HepG2 (cell line): ENCODE data around the gene ZFHX3. TPM values are rescaled to one million over a fixed set of nuclear protein-coding genes. Genes with fewer than 3 reads are reported as not detected.
A peak's percentile ranks its signal among the peaks of the same experiment; 100 is the strongest.

ENCODE experiments used
- ATAC-seq: fragments of 200-7000 bp; cut with Tn5 transposase; 3 replicates; pipeline ENCODE4 v1.9.1; 2020; ENCODE audit warnings: mild to moderate bottlenecking, moderate library complexity
- BruUV-seq: library from RNA; stranded (reverse); fragments of 400-500 nt; replicated peaks from 2 replicates; lab custom pipeline; 2021; lab: Mats Ljungman, UMichigan
- CTCF ChIA-PET: fragments of 300-600 bp; formaldehyde crosslinking; extraction: SDS; loops from one replicate; lab custom pipeline; 2021; ENCODE audit warnings: low total read pairs, inconsistent platforms, low intra/inter-chr PET ratio; lab: Yijun Ruan, JAX
- POLR2A ChIA-PET: fragments of 350-600 bp; sonication (Branson Sonifier 250); formaldehyde crosslinking; loops from one replicate; lab custom pipeline; 2020; ENCODE audit warnings: antibody characterized with exemption, inconsistent platforms; lab: Yijun Ruan, JAX
- DNase-seq: peaks from one replicate; pipeline ENCODE4 v3.0.0-alpha.2; 2015; ENCODE audit warnings: low spot score
- FAIRE-seq: peaks from 3 replicates; lab custom pipeline; 2011; peaks lifted over from hg19 to GRCh38; lab: Jason Lieb, UNC
- H2AFZ ChIP-seq: one replicate; pipeline ENCODE4 v1.6.1; 2011; ENCODE audit warnings: low read length, inconsistent platforms
- H3K27ac ChIP-seq: fragments of 300-600 bp; 3 replicates; pipeline ENCODE4 v1.8.0; 2011; ENCODE audit warnings: mixed run types, mild to moderate bottlenecking, mixed read lengths, low read length, inconsistent platforms; ENCODE audit not compliant: insufficient read depth; ENCODE audit errors: extremely low read length
- H3K27me3 ChIP-seq, 2 experiments: fragments of 200-600 bp in 1 of 2; 2 replicates in 1 of 2; 3 replicates in 1 of 2; pipeline versions ENCODE4 v1.6.0 to v1.8.0; 2011; ENCODE audit warnings: low read length in 2 of 2, mild to moderate bottlenecking in 2 of 2, moderate library complexity in 2 of 2, inconsistent platforms in 1 of 2; ENCODE audit not compliant: insufficient read depth in 2 of 2, control insufficient read depth in 1 of 2
- H3K36me3 ChIP-seq, 2 experiments: fragments of 200-600 bp in 1 of 2; replicated peaks in 1 of 2; 2 replicates in 1 of 2; 3 replicates in 1 of 2; pipeline versions ENCODE4 v1.5.1 to v1.8.0; 2011; ENCODE audit warnings: low read length in 2 of 2, inconsistent platforms in 1 of 2; ENCODE audit not compliant: insufficient read depth in 2 of 2, control insufficient read depth in 1 of 2
- H3K4me1 ChIP-seq: 2 replicates; pipeline ENCODE4 v1.5.1; 2012; ENCODE audit warnings: low read length, inconsistent platforms; ENCODE audit not compliant: insufficient read depth
- H3K4me2 ChIP-seq: 2 replicates; pipeline ENCODE4 v1.6.0; 2011; ENCODE audit warnings: low read depth, low read length, inconsistent platforms
- H3K4me3 ChIP-seq, 3 experiments: fragments of 200-600 bp in 1 of 3; sonication (generic), shearing (Covaris generic) in 1 of 3; replicated peaks in 1 of 3; 2 replicates each; pipeline ENCODE4 v1.5.1; 2011 to 2016; ENCODE audit warnings: low read length in 3 of 3, inconsistent platforms in 2 of 3, low read depth in 2 of 3, mild to moderate bottlenecking in 2 of 3, control low read depth in 1 of 3, mixed read lengths in 1 of 3; ENCODE audit not compliant: insufficient read depth in 1 of 3
- H3K79me2 ChIP-seq: one replicate; pipeline ENCODE4 v1.6.1; 2011; ENCODE audit warnings: low read length, inconsistent platforms; ENCODE audit not compliant: insufficient read depth
- H3K9ac ChIP-seq: 2 replicates; pipeline ENCODE4 v1.6.0; 2011; ENCODE audit warnings: mild to moderate bottlenecking, low read depth, low read length, inconsistent platforms; ENCODE audit not compliant: insufficient read depth
- H3K9me3 ChIP-seq: 2 replicates; pipeline ENCODE4 v1.5.1; 2012; ENCODE audit warnings: mild to moderate bottlenecking, low read length
- H4K20me1 ChIP-seq: 2 replicates; pipeline ENCODE4 v1.6.0; 2011; ENCODE audit warnings: inconsistent platforms, mild to moderate bottlenecking, low read length, moderate library complexity; ENCODE audit not compliant: insufficient read depth
- AGO2 ChIP-seq: fragments of 200-400 bp; formaldehyde crosslinking; optimal IDR thresholded peaks from 2 replicates; pipeline ENCODE3; 2017; ENCODE audit warnings: mild to moderate bottlenecking, low read depth, low read length, moderate library complexity
- CBX5 ChIP-seq: sonication (generic); formaldehyde crosslinking; IDR thresholded peaks from 2 replicates; pipeline ENCODE4 v1.4.0; 2020; ENCODE audit warnings: missing genetic modification reagents, borderline replicate concordance
- CCDC6 ChIP-seq: sonication (generic); formaldehyde crosslinking; IDR thresholded peaks from 2 replicates; pipeline ENCODE4 v1.8.1; 2022; ENCODE audit warnings: mild to moderate bottlenecking, missing genetic modification reagents, moderate library complexity
- NAIF1 ChIP-seq: sonication (generic); formaldehyde crosslinking; IDR thresholded peaks from 2 replicates; pipeline ENCODE4 v1.5.0; 2020; ENCODE audit warnings: mild to moderate bottlenecking, missing genetic modification reagents, borderline replicate concordance
- RAD21 ChIP-seq: fragments of 450-650 bp; formaldehyde crosslinking; IDR thresholded peaks from 2 replicates; pipeline ENCODE4 v1.5.0; 2020; ENCODE audit warnings: mild to moderate bottlenecking
- RBM22 ChIP-seq: fragments of 200-400 bp; formaldehyde crosslinking; optimal IDR thresholded peaks from 2 replicates; pipeline ENCODE3; 2017; ENCODE audit warnings: mild to moderate bottlenecking, low read length, moderate library complexity
- SALL1 ChIP-seq: sonication (generic); formaldehyde crosslinking; IDR thresholded peaks from 2 replicates; pipeline ENCODE4 v1.8.0; 2022; ENCODE audit warnings: mild to moderate bottlenecking, missing genetic modification reagents
- SMAD3 ChIP-seq: sonication (generic); formaldehyde crosslinking; IDR thresholded peaks from 2 replicates; pipeline ENCODE4 v1.4.0; 2020; ENCODE audit warnings: missing genetic modification reagents
- THAP11 ChIP-seq: IDR thresholded peaks from 2 replicates; pipeline ENCODE4 v1.6.1; 2016; ENCODE audit warnings: missing biosample characterization, missing genetic modification reagents
- ZNF354B ChIP-seq: sonication (generic); formaldehyde crosslinking; IDR thresholded peaks from 2 replicates; pipeline ENCODE4 v1.8.0; 2022; ENCODE audit warnings: mild to moderate bottlenecking, missing genetic modification reagents
- ZNF468 ChIP-seq: sonication (generic); formaldehyde crosslinking; IDR thresholded peaks from 2 replicates; pipeline ENCODE4 v1.8.0; 2022; ENCODE audit warnings: mild to moderate bottlenecking, moderate library complexity, missing genetic modification reagents
- ZNF484 ChIP-seq: sonication (generic); formaldehyde crosslinking; IDR thresholded peaks from 2 replicates; pipeline ENCODE4 v1.5.1; 2020; ENCODE audit warnings: mild to moderate bottlenecking, low read depth, missing genetic modification reagents, borderline replicate concordance
- WGBS: methylation state at CpG from one replicate; pipeline ENCODE4 v1.1.6; 2017; ENCODE audit warnings: low lambda C conversion rate; 5-methylcytosine and 5-hydroxymethylcytosine counted together
- in situ Hi-C: cut with HindIII; loops from 2 replicates; pipeline ENCODE4 v1.10.0; 2017; ENCODE audit warnings: low pct_unique_long_range_greater_than_20kb; ENCODE audit not compliant: extremely low pct_ligation_motif_present
- intact Hi-C: fragments of 100-400 bp; cut with micrococcal nuclease; formaldehyde crosslinking; loops from one replicate; pipeline ENCODE4 v1.10.0; 2022; ENCODE audit not compliant: unreplicated experiment
- polyA plus RNA-seq, 8 experiments: library from polyadenylated mRNA; depleted of rRNA in 3 of 8; stranded (reverse) in 7 of 8; unstranded in 1 of 8; fragments of >200 nt; fragmentation: Illumina TruSeq in 4 of 8; extraction: Trizol in 4 of 8; gene quantifications; 2 replicates each; pipeline versions ENCODE4 v1.2.1 to v1.2.3, GENCODE V29; 2011 to 2016; ENCODE audit warnings: low read depth in 4 of 8, missing spikeins in 1 of 8, mixed read lengths in 1 of 8; ENCODE audit not compliant: insufficient read depth in 1 of 8
- total RNA-seq, 5 experiments: library from RNA; depleted of rRNA; stranded (reverse); fragments of >200 nt; fragmentation: Illumina TruSeq; extraction: Trizol; gene quantifications; 2 replicates each; pipeline ENCODE4 v1.2.3, GENCODE V29; 2016; ENCODE audit warnings: low read depth in 1 of 5

The ZFHX3 gene
- total and polyA plus RNA-seq, 2 of the 13 experiments (the other 11 are each of a cell fraction or from before 2014, with no cell fraction given) = 5.0 to 6.0 TPM

DNA sequence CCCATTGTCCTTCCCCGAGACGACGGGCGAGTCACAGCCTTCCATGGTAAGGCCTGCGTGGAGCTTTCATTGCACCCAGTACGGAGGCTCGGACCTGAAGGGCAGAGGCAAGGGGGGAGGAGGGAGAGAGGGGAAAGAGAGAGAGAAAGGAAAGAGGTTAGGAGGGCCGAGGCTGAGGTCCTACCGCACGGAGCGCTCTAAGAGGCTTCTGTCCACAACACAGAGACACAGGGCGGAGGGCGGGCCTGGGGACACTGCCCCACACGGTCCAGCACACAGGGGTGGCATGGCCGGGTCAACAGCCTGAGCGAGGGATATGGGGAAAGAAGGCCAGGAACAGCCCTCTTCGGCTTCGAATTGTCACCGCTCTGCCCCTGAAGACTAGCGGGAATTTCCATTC lies 87.8 kb downstream of the ZFHX3 start:
- H3K4me3 ChIP-seq = no peak overlapping the region
- POLR2A ChIA-PET = no interaction called here
- no peaks in the 10 kb centered on the region for H3K27me3 ChIP-seq
- no peaks in the 10 kb centered on the region for H3K4me1 ChIP-seq
- CTCF ChIA-PET = no interaction called here
- peaks cover 29% of the 10 kb centered on the region for H3K79me2 ChIP-seq
- BruUV-seq = no TSS peak
- no peak for FAIRE-seq
- no peak overlapping the region for H3K27ac ChIP-seq
- peaks cover 10% of the 10 kb centered on the region; the same call in 1 of the 2 replicates for H4K20me1 ChIP-seq
- H3K9me3 ChIP-seq = no peaks in the 10 kb centered on the region
- intact Hi-C loops (loop anchor here (10.0 kb wide), 1 partner anchor 235 kb away; no protein-coding TSS in a partner anchor), in situ Hi-C loops (no loop called here)
- H3K9ac ChIP-seq = no peak overlapping the region
- no peak for DNase-seq
- H3K4me2 ChIP-seq = no peak overlapping the region
- WGBS = 96% methylated on average over 18 of the region's 20 CpGs
- TF ChIP-seq ZNF468 (CRISPR knock-in tag) (no peak), SMAD3 (no peak), RAD21 (no peak), NAIF1 (no peak)
- ATAC-seq = peak; percentile 27
- H2AFZ ChIP-seq = no peak overlapping the region
- peaks cover 23 to 44% of the 10 kb centered on the region in 2 experiments for H3K36me3 ChIP-seq

DNA sequence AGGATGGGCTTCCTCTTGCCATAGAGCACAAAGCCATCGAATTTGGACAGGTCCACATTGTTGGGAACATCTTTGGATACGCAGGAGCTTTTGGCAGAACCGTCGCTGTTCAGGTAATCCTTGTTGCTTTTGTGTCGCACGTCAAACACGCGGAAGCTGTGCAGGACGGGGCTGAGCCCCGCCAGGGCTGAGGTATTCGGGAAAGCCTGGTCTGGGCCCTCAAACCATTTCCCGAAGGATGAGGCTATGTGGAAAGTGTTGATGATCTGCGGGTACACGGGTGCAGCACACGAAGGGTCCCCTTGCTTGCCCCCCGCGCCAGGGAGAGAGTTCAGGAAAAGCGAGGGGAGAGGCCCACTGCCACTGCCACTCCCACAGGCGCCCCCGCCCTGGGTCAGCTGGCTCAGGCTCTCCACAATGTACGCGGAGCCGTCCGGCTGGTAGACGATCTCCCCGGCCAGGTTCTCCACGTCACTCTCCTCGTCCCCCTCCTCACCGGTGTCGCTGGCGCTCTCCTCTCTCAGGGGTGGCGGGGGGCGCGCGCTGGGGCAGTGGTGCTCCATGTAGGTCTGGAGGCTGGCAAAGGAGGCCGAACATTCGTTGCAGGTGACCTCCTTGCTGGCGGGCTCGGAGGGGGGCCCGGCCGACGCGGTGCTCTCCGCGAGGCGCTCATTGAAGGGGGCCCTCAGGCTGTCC lies 88.5 kb downstream of the ZFHX3 start:
- H3K9ac ChIP-seq = no peak overlapping the region
- no TSS peak for BruUV-seq
- no peak overlapping the region for H3K27ac ChIP-seq
- FAIRE-seq (no peak), ATAC-seq (no peak; the same call in 2 of the 3 replicates), DNase-seq (no peak)
- H2AFZ ChIP-seq = no peak overlapping the region
- peaks cover 24 to 48% of the 10 kb centered on the region in 2 experiments for H3K36me3 ChIP-seq
- no peaks in the 10 kb centered on the region for H3K9me3 ChIP-seq
- POLR2A ChIA-PET = no interaction called here
- peaks cover 6% of the 10 kb centered on the region for H3K4me1 ChIP-seq
- CTCF ChIA-PET = no interaction called here
- in situ Hi-C loops (no loop called here), intact Hi-C loops (no loop called here)
- H3K4me2 ChIP-seq = no peak overlapping the region
- TF ChIP-seq AGO2 (peak; percentile 78), ZNF354B (CRISPR knock-in tag) (no peak), CBX5 (CRISPR knock-in tag) (no peak), THAP11 (CRISPR knock-in tag) (no peak), SALL1 (no peak), ZNF484 (CRISPR knock-in tag) (no peak), CCDC6 (CRISPR knock-in tag) (no peak), RBM22 (peak; percentile 39)
- peaks cover 28% of the 10 kb centered on the region for H3K79me2 ChIP-seq
- no peaks in the 10 kb centered on the region for H3K27me3 ChIP-seq
- H4K20me1 ChIP-seq = peaks cover 10% of the 10 kb centered on the region; the same call in 1 of the 2 replicates
- WGBS = 98% methylated on average over 42 of the region's 46 CpGs
- H3K4me3 ChIP-seq = no peak overlapping the region
